ENCODE data around the gene COL24A1. TPM values are rescaled to one million over a fixed set of nuclear protein-coding genes. Genes with fewer than 3 reads are reported as not detected.
A peak's percentile ranks its signal among the peaks of the same experiment; 100 is the strongest.

Gene COL24A1
- total RNA-seq: 1.3 and 2.9 TPM in 2 replicates

GRCh38 chr1:86156566-86157455 lies at the start of gene COL24A1:
Gene COL24A1 (minus strand): TSS chr1:86156772. CDS start chr1:86156396, 376 bp downstream.

GRCh38 chr1:85707990-85708828 lies 448.4 kb downstream of the COL24A1 start, which contains the start of gene ZNHIT6:
Gene ZNHIT6 (minus strand): TSS chr1:85708433. CDS start chr1:85708284, 149 bp downstream.

Small RNA genes within 50 kb of the gene (small RNA-seq; reads per million reads assigned to genes)
- 0.38 reads per million, percentile 3 among the genes with 10 or more reads in this experiment for gene RNA5SP51

Other genes with a start within 250 kb of the COL24A1 start
- gene ODF2L, start 239.6 kb upstream of the COL24A1 start, total RNA-seq: 55.1 and 58.9 TPM in 2 replicates

All from articular chondrocyte of knee joint (primary cell).